ENCODE measurements around the gene ZNF777.

DNA sequence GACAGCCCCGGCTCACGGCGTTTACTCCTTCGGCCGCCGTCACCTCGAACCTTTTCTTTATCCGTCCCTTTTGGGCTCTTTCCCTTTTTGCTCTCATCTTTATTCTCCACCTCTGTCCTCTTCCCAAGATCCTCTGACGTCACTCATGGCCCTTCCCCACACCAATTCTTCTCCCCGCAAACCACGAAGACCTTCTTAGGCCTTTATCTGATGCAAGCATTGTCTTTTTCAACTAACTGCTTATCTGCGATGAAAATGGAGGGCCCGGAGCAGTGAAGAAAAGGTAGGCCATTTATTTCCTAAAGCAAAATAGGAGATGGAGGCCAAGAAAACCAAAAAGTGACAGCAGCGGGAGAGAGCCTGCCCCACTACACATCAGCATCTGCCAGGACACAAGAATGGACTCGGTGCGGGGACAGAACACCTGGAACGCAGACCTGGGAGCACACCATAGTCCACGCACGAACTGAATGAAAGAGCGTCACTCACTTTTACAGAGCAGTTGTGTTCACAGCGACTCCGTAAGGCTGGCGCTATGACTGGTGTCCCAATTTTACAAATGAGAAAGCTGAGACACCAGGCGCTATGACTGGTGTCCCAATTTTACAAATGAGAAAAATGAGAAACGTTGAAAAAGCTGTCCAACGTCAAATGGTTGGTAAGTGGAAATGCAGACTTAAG lies 45.3 kb downstream of the ZNF777 start:
- TF ChIP-seq, protein P1, sequence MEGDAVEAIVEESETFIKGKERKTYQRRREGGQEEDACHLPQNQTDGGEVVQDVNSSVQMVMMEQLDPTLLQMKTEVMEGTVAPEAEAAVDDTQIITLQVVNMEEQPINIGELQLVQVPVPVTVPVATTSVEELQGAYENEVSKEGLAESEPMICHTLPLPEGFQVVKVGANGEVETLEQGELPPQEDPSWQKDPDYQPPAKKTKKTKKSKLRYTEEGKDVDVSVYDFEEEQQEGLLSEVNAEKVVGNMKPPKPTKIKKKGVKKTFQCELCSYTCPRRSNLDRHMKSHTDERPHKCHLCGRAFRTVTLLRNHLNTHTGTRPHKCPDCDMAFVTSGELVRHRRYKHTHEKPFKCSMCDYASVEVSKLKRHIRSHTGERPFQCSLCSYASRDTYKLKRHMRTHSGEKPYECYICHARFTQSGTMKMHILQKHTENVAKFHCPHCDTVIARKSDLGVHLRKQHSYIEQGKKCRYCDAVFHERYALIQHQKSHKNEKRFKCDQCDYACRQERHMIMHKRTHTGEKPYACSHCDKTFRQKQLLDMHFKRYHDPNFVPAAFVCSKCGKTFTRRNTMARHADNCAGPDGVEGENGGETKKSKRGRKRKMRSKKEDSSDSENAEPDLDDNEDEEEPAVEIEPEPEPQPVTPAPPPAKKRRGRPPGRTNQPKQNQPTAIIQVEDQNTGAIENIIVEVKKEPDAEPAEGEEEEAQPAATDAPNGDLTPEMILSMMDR (IDR thresholded peaks at IDR 0.05) = no peak
- TF ChIP-seq POLR2A (IDR thresholded peaks at IDR 0.05) = no peak
